ENCODE measurements around the gene ZNRF2.

DNA sequence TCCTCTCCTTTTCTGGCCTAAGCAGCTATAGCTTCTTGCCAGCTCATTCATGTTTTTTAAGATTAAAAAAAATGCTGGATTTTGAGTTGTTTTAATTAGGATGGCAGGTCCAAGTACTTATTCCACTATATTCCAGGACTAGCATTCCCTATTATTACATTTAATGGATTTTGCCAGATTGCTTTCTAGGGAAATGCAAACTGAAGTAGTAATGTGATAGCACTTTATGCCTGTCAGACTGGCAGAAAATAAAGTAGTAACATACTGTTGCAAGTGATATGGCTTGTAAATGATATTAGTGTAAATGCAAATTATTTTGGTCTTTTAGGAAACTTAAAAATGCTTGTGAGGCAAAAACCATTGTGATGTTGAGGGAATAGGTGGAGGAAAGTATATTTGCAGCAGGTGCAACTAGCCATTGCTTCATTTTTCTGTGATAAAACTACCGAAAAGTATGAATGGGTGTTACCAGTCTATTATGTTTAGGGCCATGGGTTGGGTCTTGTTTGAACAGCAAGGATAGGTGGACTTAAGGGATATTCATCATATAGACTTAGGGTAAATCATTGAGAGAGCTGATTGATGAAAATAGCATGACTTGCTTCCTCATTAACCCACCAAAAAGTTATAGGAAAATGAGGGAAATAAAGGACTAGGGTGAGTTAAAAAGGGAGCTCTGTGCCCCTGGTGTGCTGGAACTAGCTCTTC, 19.9 kb downstream of the ZNRF2 start:
- TF ChIP-seq, protein P1, sequence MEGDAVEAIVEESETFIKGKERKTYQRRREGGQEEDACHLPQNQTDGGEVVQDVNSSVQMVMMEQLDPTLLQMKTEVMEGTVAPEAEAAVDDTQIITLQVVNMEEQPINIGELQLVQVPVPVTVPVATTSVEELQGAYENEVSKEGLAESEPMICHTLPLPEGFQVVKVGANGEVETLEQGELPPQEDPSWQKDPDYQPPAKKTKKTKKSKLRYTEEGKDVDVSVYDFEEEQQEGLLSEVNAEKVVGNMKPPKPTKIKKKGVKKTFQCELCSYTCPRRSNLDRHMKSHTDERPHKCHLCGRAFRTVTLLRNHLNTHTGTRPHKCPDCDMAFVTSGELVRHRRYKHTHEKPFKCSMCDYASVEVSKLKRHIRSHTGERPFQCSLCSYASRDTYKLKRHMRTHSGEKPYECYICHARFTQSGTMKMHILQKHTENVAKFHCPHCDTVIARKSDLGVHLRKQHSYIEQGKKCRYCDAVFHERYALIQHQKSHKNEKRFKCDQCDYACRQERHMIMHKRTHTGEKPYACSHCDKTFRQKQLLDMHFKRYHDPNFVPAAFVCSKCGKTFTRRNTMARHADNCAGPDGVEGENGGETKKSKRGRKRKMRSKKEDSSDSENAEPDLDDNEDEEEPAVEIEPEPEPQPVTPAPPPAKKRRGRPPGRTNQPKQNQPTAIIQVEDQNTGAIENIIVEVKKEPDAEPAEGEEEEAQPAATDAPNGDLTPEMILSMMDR (conservative IDR thresholded peaks at IDR 0.05) = no peak
- TF ChIP-seq EZH2 (IDR thresholded peaks at IDR 0.05; ENCODE audit: low read depth) = no peak

Measured in PC-9 (cell line).